HG03135 (cell line): ENCODE data around the gene NUP188.

Experiments
- ATAC-seq: cut with Tn5 transposase; IDR thresholded peaks from one replicate; pipeline ENCODE4 v1.9.1; 2021; ENCODE audit warnings: mild to moderate bottlenecking, moderate library complexity; ENCODE audit not compliant: unreplicated experiment

NUP188 gene

DNA sequence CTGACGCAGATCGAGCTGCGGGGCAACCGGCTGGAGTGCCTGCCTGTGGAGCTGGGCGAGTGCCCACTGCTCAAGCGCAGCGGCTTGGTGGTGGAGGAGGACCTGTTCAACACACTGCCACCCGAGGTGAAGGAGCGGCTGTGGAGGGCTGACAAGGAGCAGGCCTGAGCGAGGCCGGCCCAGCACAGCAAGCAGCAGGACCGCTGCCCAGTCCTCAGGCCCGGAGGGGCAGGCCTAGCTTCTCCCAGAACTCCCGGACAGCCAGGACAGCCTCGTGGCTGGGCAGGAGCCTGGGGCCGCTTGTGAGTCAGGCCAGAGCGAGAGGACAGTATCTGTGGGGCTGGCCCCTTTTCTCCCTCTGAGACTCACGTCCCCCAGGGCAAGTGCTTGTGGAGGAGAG, 31.3 kb upstream of the NUP188 start:
- ATAC-seq: no peak

DNA sequence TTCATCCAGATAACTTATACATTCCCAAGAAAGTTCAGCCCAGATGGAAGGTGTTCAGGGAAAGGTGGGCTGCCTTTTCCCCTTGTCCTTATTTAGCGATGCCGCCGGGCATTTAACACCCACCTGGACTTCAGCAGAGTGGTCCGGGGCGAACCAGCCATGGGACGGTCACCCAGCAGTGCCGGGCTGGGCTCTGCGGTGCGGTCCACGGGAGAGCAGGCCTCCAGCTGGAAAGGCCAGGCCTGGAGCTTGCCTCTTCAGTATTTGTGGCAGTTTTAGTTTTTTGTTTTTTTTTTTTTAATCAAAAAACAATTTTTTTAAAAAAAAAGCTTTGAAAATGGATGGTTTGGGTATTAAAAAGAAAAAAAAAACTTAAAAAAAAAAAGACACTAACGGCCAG, 30.8 kb upstream of the NUP188 start:
- ATAC-seq: no peak

DNA sequence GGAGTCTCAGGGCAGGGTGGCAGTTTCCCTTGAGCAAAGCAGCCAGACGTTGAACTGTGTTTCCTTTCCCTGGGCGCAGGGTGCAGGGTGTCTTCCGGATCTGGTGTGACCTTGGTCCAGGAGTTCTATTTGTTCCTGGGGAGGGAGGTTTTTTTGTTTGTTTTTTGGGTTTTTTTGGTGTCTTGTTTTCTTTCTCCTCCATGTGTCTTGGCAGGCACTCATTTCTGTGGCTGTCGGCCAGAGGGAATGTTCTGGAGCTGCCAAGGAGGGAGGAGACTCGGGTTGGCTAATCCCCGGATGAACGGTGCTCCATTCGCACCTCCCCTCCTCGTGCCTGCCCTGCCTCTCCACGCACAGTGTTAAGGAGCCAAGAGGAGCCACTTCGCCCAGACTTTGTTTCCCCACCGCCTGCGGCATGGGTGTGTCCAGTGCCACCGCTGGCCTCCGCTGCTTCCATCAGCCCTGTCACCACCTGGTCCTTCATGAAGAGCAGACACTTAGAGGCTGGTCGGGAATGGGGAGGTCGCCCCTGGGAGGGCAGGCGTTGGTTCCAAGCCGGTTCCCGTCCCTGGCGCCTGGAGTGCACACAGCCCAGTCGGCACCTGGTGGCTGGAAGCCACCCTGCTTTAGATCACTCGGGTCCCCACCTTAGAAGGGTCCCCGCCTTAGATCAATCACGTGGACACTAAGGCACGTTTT, 30.2 kb upstream of the NUP188 start:
- ATAC-seq: no peak

DNA sequence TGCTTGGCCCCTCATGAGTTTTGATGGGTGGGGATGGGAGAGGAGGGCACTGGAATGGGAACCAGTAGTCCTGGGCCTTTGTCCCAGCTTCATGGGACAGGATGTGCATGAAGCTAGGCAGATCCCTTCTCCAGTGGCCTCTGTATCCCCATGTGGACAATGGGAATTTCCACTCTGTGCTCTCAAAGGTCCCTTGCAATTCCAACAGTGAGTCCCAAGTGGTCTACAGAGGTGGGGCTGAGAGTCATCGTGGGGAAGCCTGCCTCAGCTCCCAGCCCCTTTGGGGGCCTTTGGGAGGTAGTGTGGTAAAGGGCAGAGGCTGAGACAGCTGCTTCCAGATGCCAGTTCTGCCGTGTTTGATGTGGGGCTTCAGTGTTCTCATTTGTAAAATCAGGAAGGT, 28.6 kb upstream of the NUP188 start:
- ATAC-seq: no peak

DNA sequence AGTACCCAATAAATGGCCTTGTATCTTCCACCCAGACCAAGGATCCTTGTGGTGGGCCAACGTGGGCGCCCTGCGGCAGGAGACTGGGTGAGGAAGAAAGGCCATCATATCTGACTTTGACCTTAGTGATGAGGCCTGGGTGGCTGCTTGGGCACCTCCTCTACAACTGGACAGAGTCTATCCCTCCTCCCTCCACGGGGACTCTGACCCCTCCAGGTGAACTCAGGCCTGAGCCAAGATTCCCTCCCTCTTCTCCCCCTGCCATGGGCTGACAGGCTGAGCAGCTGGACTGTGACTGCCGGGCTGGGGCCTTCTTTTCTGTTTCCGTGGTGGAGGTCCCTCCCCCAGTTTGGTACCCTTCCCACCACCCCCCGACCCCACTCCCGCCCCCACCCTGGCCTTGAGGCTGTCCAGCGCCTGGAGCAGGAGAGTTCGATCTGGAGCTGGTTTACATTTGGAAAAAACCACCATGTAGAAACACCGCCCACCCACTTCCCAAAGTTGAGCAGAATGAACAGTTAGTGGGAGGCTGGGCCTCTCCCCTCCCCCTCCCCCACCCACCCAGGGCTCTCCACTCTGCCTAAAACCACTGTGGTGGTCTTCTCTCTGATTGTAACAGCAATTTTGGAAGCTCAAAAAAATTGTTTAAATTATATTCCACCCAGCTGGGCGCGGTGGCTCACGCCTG, 28.0 kb upstream of the NUP188 start:
- ATAC-seq: no peak

DNA sequence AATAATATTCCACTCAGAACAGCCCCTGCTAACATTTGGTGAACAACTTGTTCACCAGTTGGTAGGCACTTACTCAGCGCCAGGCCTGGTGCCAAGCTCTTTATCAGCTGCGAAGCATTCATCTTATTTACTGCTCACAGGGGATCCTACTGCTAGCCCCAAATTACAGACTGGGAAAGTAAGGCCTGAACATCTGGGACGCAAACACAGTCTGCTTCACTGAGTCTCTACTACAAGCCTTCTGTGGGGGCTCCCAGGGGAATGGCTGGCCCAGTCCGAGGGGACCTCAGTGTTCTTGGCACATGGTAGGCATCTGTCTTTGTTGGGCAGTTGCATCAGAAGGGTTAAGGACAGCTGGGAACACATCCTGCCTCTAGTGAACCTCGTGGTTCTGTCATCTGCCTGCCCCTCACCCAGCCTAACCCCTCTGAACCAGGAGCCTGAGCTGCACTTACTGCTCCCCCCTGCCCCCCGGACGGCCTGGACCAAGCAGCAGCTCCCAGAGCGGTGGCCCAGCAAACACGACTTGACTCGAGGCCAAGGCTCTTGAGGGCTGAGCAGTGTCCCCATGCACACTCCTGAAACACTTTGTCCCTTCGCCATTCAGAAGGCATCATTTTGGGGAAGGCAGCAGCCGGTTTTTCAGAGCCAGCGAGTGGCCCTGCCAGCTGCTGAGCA, 27.0 kb upstream of the NUP188 start, which contains the start of gene PHYHD1:
PHYHD1 (plus strand) TSS at position 602 of the 678 bp plus-strand sequence. CDS start 1,342 bp downstream, outside the sequence.
- no peak for ATAC-seq

DNA sequence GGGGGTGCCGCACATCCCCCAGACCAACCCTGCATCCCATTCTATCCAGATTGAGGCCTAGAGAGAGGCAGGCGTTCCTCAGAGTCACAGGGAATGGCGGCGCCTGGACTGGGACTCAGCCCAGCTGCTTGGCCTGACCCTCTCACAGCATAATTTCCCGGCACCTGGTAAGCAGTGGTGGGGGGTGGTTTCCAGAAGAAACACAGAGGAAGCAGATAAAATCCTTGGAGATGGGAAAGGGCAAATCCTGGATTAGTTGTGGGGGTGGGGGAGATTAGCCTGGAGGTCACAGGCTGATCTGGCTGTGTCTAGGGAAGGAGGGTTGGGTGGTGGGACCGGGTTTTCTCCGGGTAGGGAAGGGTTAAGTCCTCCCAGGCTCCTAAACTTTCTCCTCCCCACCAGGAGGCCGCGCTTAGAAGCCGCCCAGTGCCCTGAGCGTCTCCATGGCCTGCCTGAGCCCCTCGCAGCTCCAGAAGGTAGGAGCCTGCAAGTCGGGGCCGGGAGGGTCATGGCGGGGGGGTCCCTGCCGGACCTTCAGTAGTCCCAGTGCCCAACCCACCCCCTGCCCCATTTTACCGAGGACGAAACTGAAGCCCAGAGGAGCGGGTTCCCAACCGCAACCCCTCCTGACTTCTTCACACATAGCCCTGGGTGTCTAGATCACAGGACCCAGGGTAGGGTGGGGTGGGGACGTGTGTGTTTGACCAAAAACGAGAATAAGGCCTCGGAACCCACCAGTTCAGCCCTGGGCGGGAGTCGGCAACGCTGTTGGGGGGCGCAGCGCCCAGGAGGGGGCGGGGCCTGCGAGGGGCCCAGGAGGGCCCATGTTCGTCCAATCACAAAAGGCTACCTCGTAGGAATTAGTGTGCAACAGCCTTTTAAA, 25.4 kb upstream of the NUP188 start:
- no peak for ATAC-seq

DNA sequence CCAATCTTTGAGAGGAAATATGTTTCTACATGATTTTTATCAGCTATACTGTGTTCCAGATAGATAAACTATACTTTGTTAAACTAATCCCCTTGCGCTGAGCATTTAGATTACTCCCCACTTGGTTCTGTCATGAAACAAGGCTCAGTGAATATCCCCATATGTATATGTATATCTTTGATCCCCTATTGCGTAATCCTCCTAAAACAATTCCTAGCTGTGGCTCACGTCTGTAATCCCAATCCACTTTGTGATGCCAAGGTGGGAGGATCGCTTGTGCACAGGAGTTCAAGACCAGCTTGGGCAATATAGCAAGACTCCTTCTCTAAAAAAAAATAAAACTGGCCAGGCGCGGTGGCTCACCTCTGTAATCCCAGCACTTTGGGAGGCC, 24.0 kb upstream of the NUP188 start:
- ATAC-seq: no peak

DNA sequence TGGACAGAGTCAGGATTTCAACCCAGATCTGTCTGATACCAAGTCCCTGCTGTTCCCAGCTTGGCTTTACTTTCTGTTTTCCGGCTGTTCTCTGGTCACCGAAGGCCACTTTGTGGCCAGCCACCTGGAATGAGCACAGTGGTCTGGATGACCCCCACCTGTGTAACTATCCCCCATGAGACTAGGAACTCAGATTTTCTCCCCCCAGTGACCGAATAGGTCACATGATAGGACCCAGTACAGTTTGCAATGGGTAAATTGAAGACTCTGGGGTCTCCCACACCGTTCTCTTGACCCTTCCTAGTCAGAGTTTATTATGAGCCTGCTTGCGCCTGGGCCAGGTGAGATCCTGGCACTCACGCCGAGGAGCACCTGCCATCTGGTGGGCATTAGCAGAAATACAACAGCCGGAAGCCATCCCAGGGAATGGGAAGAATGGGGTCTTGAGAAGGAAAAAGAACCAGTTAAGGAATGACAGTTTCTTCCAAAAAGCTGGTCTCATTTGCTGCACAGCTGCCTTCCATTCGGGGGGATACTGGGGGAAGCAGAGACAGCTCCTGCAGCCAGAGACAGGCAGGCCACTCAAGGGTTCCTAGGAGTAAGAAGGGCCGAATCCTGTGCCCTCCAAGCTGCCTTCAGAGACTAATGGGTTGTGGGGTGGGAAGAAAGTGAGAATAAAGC, 19.6 kb upstream of the NUP188 start:
- ATAC-seq: no peak

DNA sequence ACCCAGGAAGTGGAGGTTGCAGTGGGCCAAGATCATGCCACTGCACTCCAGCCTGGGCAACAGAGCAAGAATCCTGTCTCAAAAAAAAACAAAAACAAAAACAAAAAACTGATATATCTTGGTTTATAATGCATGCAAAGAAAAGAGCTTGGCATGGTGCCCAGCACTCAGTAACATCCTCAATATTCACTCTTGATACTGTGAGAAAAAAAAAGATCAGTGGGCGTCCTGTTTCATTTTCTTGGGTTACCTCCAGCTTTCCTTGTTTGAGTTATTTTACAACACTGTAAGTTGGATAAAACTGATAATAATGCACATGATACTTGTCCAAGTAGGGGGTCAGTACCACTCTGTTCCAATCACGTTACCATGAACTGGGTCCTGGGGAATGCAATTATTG, 18.9 kb upstream of the NUP188 start:
- ATAC-seq: no peak

DNA sequence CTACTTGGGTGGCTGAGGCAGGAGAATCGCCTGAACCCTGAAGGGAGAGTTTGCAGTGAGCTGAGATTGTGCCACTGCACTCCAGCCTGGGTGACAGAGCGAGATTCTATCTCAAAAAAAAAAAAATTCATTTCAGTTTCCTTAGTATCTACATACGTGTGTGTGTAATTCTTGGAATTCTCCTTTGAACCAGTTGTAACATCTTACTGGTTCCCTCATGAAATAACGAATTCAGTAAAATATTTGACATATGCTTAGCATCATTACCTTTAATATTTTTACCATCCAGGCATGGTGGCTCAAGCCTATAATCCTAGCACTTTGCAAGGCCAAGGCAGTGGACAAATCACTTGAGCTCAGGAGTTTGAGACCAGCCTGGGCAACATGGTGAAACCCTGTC, 17.9 kb upstream of the NUP188 start:
- no peak for ATAC-seq

DNA sequence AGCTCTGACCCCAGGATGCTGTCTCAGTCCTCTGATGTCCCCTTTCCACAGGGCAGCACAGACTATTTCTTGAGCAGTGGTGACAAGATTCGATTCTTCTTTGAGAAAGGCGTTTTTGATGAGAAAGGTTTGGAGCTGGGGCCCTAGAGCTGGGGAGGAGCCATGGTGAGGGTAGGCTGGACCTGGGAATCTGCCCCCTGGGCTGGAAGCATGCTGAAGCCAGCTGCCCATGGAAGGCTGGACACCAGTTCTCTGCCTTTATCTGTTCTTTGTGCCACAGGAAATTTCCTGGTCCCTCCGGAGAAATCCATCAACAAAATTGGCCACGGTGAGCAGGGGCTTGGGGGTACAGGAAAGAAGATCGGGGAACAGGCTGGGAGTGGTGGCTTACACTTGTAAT, 13.8 kb upstream of the NUP188 start:
- no peak for ATAC-seq

DNA sequence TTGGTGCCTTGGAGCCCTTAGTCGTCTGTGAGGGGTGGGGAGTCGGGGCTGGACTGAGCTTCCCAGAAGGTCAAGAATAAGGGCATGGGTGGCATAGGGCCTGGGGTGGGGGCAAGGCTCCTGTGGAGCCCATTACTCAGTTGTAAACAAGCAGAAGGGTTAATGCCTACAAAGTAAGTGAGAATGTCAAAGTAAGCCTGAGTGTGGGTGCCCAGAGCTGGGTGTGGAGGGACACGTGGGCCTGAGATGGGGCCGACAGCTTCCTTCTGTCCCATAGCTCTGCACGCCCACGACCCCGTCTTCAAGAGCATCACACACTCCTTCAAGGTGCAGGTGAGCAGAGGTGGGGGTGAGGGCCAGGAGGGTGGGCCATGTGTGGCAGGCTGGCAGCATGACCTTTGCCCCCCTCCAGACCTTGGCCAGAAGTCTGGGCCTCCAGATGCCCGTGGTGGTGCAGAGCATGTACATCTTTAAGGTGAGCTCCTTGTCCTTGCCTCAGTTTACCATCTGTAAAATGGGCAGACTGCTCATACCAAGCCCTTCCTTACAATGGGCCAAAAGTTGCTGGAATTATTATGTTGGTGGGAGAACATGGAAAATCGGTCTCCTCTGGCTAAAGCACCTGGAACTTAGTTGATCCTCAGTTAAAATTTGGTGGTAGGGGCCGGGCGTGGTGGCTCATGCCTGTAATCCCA, 11.2 kb upstream of the NUP188 start:
- ATAC-seq: no peak

DNA sequence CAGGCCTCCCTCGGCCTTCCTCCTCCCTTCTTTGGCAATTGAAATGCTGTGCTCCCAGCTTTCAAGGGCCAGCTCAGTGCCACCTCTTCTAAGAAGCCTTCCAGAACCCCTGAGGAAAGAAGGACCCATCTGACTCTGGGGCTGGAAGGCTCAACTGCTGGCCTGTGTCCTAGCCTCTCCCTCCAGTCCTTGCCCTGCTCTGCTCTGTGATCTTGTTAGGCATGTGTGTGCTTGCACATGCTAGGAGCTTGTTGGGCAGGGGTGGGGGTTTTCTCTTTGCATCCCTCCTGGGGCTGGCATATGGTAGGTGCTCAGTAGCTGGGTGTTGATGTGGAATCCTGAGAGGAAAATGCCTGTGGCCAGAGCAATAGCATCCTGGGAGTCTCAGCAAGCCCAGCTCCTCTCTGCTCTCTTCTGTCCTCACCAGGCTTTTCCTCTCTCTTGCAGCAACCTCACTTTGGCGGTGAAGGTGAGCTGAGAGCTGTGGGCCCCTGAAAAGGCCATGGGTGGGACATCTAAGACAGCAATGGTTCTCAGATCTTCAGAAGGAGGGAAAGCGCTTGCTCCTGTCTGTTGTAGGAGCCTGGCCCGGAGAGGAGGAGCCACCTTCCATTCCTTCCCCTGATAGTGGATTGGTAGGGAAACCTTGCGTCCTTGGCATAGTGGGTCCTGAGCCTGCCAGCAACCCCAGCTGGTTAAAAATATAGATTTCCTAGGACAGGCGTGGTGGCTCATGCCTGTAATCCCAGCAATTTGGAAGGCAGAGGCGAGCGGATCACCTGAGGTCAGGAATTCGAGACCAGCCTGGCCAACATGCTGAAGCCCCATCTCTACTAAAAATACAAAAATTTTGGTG, 10.0 kb upstream of the NUP188 start:
- ATAC-seq: no peak

DNA sequence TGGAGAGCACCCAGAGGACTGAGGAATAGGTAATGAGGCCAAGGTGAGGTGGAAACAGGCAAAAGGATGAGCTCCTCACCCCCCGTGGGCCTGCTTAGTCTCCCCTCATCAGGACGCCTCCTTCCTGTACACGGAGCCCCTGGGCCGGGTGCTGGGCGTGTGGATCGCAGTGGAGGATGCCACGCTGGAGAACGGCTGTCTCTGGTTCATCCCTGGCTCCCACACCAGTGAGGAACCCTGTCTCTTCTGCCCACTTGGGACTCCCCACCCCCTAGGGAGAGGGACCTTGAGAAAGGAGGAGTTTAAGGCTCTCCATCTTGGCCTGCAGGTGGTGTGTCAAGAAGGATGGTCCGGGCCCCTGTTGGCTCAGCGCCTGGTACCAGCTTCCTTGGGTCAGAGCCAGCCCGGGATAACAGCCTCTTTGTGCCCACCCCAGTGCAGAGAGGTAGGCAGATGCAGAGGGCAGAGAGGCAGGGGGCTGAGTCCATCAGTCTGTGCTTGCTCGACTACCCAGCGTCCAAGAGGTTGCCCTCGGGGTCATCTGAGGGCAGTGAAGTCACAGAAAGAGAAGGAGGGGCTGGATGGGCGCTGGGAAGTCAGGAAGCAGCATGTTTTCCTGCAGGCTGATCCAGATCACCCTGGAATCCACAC, 7.1 kb upstream of the NUP188 start:
- no peak for ATAC-seq

DNA sequence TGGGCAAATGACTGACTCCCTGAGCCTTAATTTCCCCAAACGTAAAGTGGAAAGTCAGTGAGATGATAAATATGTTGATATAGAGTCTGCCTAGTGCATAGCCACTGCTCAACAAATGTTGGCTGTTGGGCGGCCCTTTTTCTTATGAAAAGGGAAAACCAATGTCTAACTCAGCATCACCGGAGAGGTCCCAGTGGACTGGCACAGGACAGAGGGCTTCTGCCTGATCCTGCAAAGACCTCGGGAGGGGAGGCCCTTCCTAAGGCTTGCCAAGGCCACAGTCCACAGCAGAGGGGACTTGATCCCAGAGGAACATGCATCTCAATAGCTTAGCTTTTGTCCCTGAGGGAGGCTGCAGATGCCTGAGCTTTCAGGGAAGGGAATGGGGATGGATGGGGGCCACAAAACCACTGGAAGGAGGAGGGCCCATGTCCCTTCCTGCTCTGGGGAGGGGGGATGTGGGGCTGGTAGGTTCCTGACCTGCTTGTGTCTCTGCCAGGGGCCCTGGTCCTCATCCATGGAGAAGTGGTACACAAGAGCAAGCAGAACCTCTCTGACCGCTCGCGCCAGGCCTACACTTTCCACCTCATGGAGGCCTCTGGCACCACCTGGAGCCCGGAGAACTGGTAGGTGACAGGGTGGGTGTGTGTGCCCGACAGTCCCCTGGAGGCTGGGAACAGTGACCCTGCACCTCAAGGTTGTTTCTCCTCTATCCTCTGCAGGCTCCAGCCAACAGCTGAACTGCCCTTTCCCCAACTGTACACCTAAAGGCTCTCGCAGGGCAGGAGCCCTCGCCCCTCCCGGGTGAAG, 6.3 kb upstream of the NUP188 start:
- ATAC-seq: no peak

DNA sequence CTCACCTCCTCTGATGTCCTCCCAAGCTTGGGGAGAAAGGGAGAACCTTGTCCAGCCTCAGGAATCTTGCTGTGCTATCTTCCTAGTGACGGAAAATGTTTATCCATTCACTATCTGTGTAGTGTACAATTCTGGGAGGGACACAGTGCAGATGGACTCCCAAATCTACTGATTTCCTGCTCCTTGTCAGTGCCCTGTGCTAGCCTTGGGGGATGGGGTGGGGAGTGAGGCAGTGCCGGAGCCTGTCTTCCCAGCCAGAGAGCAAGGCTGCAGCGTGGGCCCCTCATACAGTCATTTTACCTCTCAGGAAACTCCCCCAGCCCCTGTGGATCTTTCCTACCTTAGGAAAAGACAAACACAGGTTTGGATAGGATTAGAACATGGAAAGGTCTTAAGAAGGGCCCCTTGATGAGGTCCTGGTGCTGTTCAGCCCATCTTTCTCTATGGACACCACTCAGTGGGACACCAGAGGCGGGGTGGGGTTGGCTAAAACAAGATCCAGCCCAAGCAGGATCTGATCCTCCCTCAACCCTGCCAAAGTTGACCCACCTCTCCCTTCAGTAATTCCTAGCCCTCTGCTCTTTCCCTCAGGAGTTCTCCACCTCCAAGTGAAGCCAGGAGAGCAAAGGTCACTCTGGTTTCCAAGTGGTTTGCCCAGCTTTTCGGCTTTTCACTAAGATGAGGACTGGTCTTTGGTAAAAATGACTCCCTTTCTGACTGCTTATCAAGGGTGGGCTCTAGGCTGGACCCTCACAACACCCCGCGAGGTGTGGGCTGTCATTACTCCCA, 3.5 kb upstream of the NUP188 start:
- no peak for ATAC-seq
